ENCODE data around the gene ADAMTSL4.
A peak's percentile ranks its signal among the peaks of the same experiment; 100 is the strongest.
"Not testable (repeated sequence)": the region's sequence is repeated elsewhere in the genome, so short reads cannot be mapped to it uniquely, and the experiment has no call there.

Gene ADAMTSL4

GRCh38 chr1:150566589-150567340 is 17.6 kb downstream of the ADAMTSL4 start:
- no peaks in the 10 kb centered on the region for H3K9me3 ChIP-seq (ENCODE audit: severe bottlenecking)
- peaks cover under 1% of the 10 kb centered on the region; the same call in 1 of the 2 replicates for H3K36me3 ChIP-seq
- no peak for DNase-seq
- no peak for TF ChIP-seq CTCF (IDR thresholded peaks at IDR 0.05; ENCODE audit: low read depth, low read length)
- no peak overlapping the region for H3K4me3 ChIP-seq (ENCODE audit: low read depth, low read length)
- H3K27ac ChIP-seq: peak overlapping the region; percentile 34
- no peaks in the 10 kb centered on the region for H3K27me3 ChIP-seq (ENCODE audit: insufficient read depth, low read depth, severe bottlenecking)

DNA sequence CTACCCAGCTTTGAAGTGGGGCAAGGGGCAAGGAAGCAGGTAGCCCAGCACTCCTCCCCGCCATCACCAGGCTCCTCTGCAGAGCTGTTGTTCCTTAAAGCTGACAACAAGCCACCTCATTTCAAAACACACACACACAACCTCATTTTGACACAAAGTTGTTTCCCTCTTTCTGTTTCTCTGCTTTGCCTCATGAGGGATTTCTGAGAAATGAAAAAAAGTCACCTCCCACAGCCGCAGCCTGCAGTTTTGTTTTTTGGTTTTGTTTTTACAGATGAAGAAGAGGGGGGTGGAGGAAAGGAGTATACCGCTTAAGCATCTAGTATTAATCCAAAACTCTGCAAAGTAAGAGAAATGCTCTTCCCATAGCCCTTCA is 18.1 kb downstream of the ADAMTSL4 start:
- Histone ChIP-seq H3K27ac (peak overlapping the region; percentile 34), H3K36me3 (peaks cover 4% of the 10 kb centered on the region), H3K27me3 (ENCODE audit: insufficient read depth, low read depth, severe bottlenecking) (no peaks in the 10 kb centered on the region), H3K4me3 (ENCODE audit: low read depth, low read length) (no peak overlapping the region), H3K9me3 (ENCODE audit: severe bottlenecking) (no peaks in the 10 kb centered on the region)
- DNase-seq: no peak
- no peak for TF ChIP-seq CTCF (IDR thresholded peaks at IDR 0.05; ENCODE audit: low read depth, low read length)

- DNase-seq: peak; percentile 92
- H3K27ac ChIP-seq: peak overlapping the region; percentile 35
- no peak for TF ChIP-seq CTCF (IDR thresholded peaks at IDR 0.05; ENCODE audit: low read depth, low read length)
- peak overlapping the region; percentile 0; the same call in 1 of the 2 replicates for H3K4me3 ChIP-seq (ENCODE audit: low read depth, low read length)
- H3K27me3 ChIP-seq (ENCODE audit: insufficient read depth, low read depth, severe bottlenecking): no peaks in the 10 kb centered on the region
- peaks cover 11% of the 10 kb centered on the region for H3K36me3 ChIP-seq
- H3K9me3 ChIP-seq (ENCODE audit: severe bottlenecking): no peaks in the 10 kb centered on the region
Observed at GRCh38 chr1:150567717-150568593, 18.7 kb downstream of the ADAMTSL4 start.

DNA sequence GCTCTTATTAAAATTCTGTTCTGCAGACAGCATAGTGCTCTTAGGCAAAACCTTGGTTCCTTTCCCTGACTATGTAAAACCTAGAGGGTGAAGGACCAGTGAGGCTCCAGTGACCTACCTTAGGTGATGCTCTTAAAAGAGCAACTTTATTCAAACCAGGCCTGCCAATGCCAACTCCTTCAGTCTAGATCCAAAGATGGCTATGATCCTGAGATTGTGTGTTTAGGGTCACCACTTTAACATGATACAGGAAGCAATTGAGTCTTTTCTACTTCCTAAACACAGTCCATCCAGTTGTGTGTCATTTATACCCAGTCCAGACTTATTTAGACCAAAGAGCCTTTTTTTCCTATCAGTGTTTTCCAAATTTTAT is 19.4 kb downstream of the ADAMTSL4 start:
- H3K4me3 ChIP-seq (ENCODE audit: low read depth, low read length): no peak overlapping the region
- H3K36me3 ChIP-seq: peaks cover 17% of the 10 kb centered on the region
- H3K9me3 ChIP-seq (ENCODE audit: severe bottlenecking): no peaks in the 10 kb centered on the region
- no peak for TF ChIP-seq CTCF (IDR thresholded peaks at IDR 0.05; ENCODE audit: low read depth, low read length)
- DNase-seq: no peak
- H3K27ac ChIP-seq: peak overlapping the region; percentile 35; the same call in 1 of the 2 replicates
- H3K27me3 ChIP-seq (ENCODE audit: insufficient read depth, low read depth, severe bottlenecking): no peaks in the 10 kb centered on the region

GRCh38 chr1:150572918-150573647 is 23.9 kb downstream of the ADAMTSL4 start:
- no peak overlapping the region for H3K27ac ChIP-seq
- H3K9me3 ChIP-seq (ENCODE audit: severe bottlenecking): no peaks in the 10 kb centered on the region
- no peak overlapping the region for H3K4me3 ChIP-seq (ENCODE audit: low read depth, low read length)
- peaks cover 62% of the 10 kb centered on the region for H3K36me3 ChIP-seq
- no peak for TF ChIP-seq CTCF (IDR thresholded peaks at IDR 0.05; ENCODE audit: low read depth, low read length)
- no peaks in the 10 kb centered on the region for H3K27me3 ChIP-seq (ENCODE audit: insufficient read depth, low read depth, severe bottlenecking)
- no peak for DNase-seq

DNA sequence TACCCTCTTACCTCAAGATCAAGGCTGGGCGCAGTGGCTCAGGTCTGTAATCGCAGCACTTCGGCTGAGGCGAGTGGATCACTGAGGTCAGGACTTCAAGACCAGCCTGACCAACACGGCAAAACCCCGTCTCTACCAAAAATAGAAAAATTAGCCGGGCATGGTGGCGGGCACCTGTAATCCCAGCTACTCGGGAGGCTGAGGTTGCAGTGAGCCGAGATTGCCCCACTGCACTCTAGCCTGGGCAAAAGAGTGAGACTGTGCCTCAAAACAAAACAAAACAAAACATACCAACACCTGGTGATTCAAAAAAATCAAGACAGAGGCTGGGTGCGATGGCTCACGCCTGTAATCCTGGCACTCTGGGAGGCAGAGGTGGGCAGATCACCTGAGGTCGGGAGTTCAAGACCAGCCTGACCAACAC is 24.5 kb downstream of the ADAMTSL4 start:
- H3K36me3 ChIP-seq: peaks cover 68% of the 10 kb centered on the region
- H3K9me3 ChIP-seq (ENCODE audit: severe bottlenecking); H3K27ac ChIP-seq; H3K27me3 ChIP-seq (ENCODE audit: insufficient read depth, low read depth, severe bottlenecking); H3K4me3 ChIP-seq (ENCODE audit: low read depth, low read length); DNase-seq: not testable (repeated sequence)
